NCI-H774 (cell line): ENCODE measurements around the gene RNASE1.

Source experiments
- DNase-seq: peaks from one replicate; lab custom pipeline; 2025; lab: John Stamatoyannopoulos, UW

Gene RNASE1

GRCh38 chr14:20807304-20808161 lies 4.9 kb upstream of the RNASE1 start:
- DNase-seq, result peak; percentile 56

GRCh38 chr14:20805485-20805884 lies 2.8 kb upstream of the RNASE1 start:
- no peak for DNase-seq

GRCh38 chr14:20803223-20803622 lies 579 bp upstream of the RNASE1 start:
- DNase-seq, result no peak

GRCh38 chr14:20801726-20802125 lies 918 bp downstream of the RNASE1 start:
- DNase-seq, result no peak

- DNase-seq, result no peak
Measured at GRCh38 chr14:20799892-20800544, 2.6 kb downstream of the RNASE1 start.

GRCh38 chr14:20799456-20799891 lies 3.2 kb downstream of the RNASE1 start:
- DNase-seq, result no peak

GRCh38 chr14:20798932-20799331 lies 3.7 kb downstream of the RNASE1 start:
- DNase-seq, result no peak

- no peak for DNase-seq
Measured at GRCh38 chr14:20798318-20798717, 4.3 kb downstream of the RNASE1 start.

GRCh38 chr14:20797164-20797563 lies 5.5 kb downstream of the RNASE1 start:
- DNase-seq, result no peak

- DNase-seq, result no peak
Measured at GRCh38 chr14:20794644-20795369, 7.8 kb downstream of the RNASE1 start.

GRCh38 chr14:20792556-20792955 lies 10.1 kb downstream of the RNASE1 start:
- DNase-seq, result no peak

- no peak for DNase-seq
Measured at GRCh38 chr14:20791597-20791996, 11.0 kb downstream of the RNASE1 start.

GRCh38 chr14:20791187-20791586 lies 11.5 kb downstream of the RNASE1 start:
- no peak for DNase-seq

- no peak for DNase-seq
Measured at GRCh38 chr14:20790464-20791116, 12.1 kb downstream of the RNASE1 start.

- no peak for DNase-seq
Measured at GRCh38 chr14:20789230-20789813, 13.3 kb downstream of the RNASE1 start.

- no peak for DNase-seq
Measured at GRCh38 chr14:20787025-20787424, 15.6 kb downstream of the RNASE1 start.

GRCh38 chr14:20782280-20782890 lies 20.3 kb downstream of the RNASE1 start:
- DNase-seq, result no peak

- no peak for DNase-seq
Measured at GRCh38 chr14:20781803-20782202, 20.8 kb downstream of the RNASE1 start.

GRCh38 chr14:20775901-20776300 lies 26.7 kb downstream of the RNASE1 start:
- DNase-seq, result no peak

GRCh38 chr14:20775043-20775442 lies 27.6 kb downstream of the RNASE1 start:
- DNase-seq, result no peak

- no peak for DNase-seq
Measured at GRCh38 chr14:20774258-20774824, 28.3 kb downstream of the RNASE1 start.
